PC-9 (cell line): ENCODE data around the gene SLC25A24. TPM values are rescaled to one million over a fixed set of nuclear protein-coding genes. Genes with fewer than 3 reads are reported as not detected.
A peak's percentile ranks its signal among the peaks of the same experiment; 100 is the strongest.
"Not testable (repeated sequence)": the region's sequence is repeated elsewhere in the genome, so short reads cannot be mapped to it uniquely, and the experiment has no call there.

Source experiments
- Bru-seq: library from RNA; stranded (reverse); fragments of 400-500 nt; gene quantifications from one replicate; lab custom pipeline; 2021; lab: Mats Ljungman, UMichigan
- BruChase-seq, 2 experiments: library from RNA; stranded (reverse); fragments of 400-500 nt; gene quantifications; one replicate each; lab custom pipeline; 2021; lab: Mats Ljungman, UMichigan
- BruUV-seq: library from RNA; stranded (reverse); fragments of 400-500 nt; replicated peaks from 2 replicates; lab custom pipeline; 2021; lab: Mats Ljungman, UMichigan
- CTCF ChIA-PET: fragments of 300-600 bp; sonication (Branson Sonifier 250); formaldehyde crosslinking; loops from one replicate; lab custom pipeline; 2022; ENCODE audit warnings: antibody characterized with exemption; lab: Charles Lee
- POLR2A ChIA-PET: fragments of 300-600 bp; sonication (Branson Sonifier 250); formaldehyde crosslinking; loops from one replicate; lab custom pipeline; 2022; ENCODE audit warnings: antibody characterized with exemption; ENCODE audit not compliant: unreplicated experiment; lab: Charles Lee
- DNase-seq, 2 experiments: peaks; one replicate each; pipeline versions ENCODE4 v3.0.0 to v3.0.0-alpha.2; 2015 to 2022; ENCODE audit warnings: mixed read lengths in 1 of 2
- H2AFZ ChIP-seq: fragments of 200-600 bp; sonication (generic); 2 replicates; pipeline ENCODE4 v1.8.1; 2017; ENCODE audit warnings: antibody characterized with exemption
- H3F3A ChIP-seq: fragments of 200-600 bp; sonication (generic); 2 replicates; pipeline ENCODE4 v1.8.1; 2017; ENCODE audit warnings: antibody characterized with exemption, mild to moderate bottlenecking, low read depth; ENCODE audit not compliant: insufficient read depth
- H3K27ac ChIP-seq: fragments of 200-600 bp; sonication (generic); 2 replicates; pipeline ENCODE4 v1.6.1; 2016; ENCODE audit warnings: mixed run types
- H3K27me3 ChIP-seq: fragments of 200-600 bp; sonication (generic); 2 replicates; pipeline ENCODE4 v1.6.1; 2016; ENCODE audit warnings: low read depth, mixed run types; ENCODE audit not compliant: insufficient read depth
- H3K36me3 ChIP-seq: fragments of 200-600 bp; sonication (generic); 2 replicates; pipeline ENCODE4 v1.6.1; 2016; ENCODE audit warnings: low read depth, mixed run types
- H3K4me1 ChIP-seq: fragments of 200-600 bp; sonication (generic); replicated peaks from 2 replicates; pipeline ENCODE4 v1.6.1; 2016; ENCODE audit warnings: mixed run types; ENCODE audit not compliant: insufficient read depth
- H3K4me2 ChIP-seq: fragments of 200-600 bp; sonication (generic); 2 replicates; pipeline ENCODE4 v1.6.1; 2017; ENCODE audit warnings: mixed run types
- H3K4me3 ChIP-seq: fragments of 200-600 bp; sonication (generic); 2 replicates; pipeline ENCODE4 v1.6.1; 2016; ENCODE audit warnings: mixed run types
- H3K79me2 ChIP-seq: fragments of 200-600 bp; sonication (generic); 2 replicates; pipeline ENCODE4 v1.6.1; 2017; ENCODE audit warnings: low read depth, mixed run types
- H3K9me2 ChIP-seq: fragments of 200-600 bp; sonication (generic); 2 replicates; pipeline ENCODE4 v1.8.1; 2017; ENCODE audit warnings: mild to moderate bottlenecking; ENCODE audit not compliant: insufficient read depth
- H3K9me3 ChIP-seq: fragments of 200-600 bp; sonication (generic); 2 replicates; pipeline ENCODE4 v1.8.1; 2016; ENCODE audit warnings: low read depth; ENCODE audit not compliant: insufficient read depth
- H4K20me1 ChIP-seq: fragments of 200-600 bp; sonication (generic); 2 replicates; pipeline ENCODE4 v1.8.1; 2017; ENCODE audit not compliant: insufficient read depth
- CTCF ChIP-seq: fragments of 200-600 bp; sonication (generic); conservative IDR thresholded peaks from 2 replicates; pipeline ENCODE4 v1.6.1; 2017; ENCODE audit warnings: mixed run types, antibody characterized with exemption, mild to moderate bottlenecking, moderate library complexity
- EZH2 ChIP-seq: fragments of 200-600 bp; sonication (generic); IDR thresholded peaks from 2 replicates; pipeline ENCODE4 v1.8.0; 2017; ENCODE audit warnings: antibody characterized with exemption, low read depth
- intact Hi-C: fragments of 100-400 bp; cut with micrococcal nuclease; formaldehyde crosslinking; loops from one replicate; pipeline ENCODE4 v1.10.0; 2022; ENCODE audit not compliant: unreplicated experiment
- long read RNA-seq: library from polyadenylated mRNA; stranded (forward); transcript quantifications from one replicate; pipeline ENCODE4 v2.0.0, GENCODE V29; 2022
- total RNA-seq: library from RNA; stranded (reverse); gene quantifications from 2 replicates; pipeline ENCODE4 v1.2.3, GENCODE V29; 2021

SLC25A24 gene
- 47.3 and 60.5 TPM in 2 replicates for total RNA-seq
- Bru-seq, nascent RNA, result percentile 96 among the genes with signal in this experiment
- percentile 91 among the genes with signal in this experiment for BruChase-seq, experiment 1, labeled RNA remaining after a 2-hour chase
- BruChase-seq, experiment 2, labeled RNA remaining after a 6-hour chase, result percentile 92 among the genes with signal in this experiment
- long read RNA-seq, full-length matches to known transcripts, result 81 of 96 reads
- long read RNA-seq, partial matches to known transcripts, result 9 of 96 reads
- long read RNA-seq, other reads (novel, unspliced or antisense), result 6 of 96 reads

DNA sequence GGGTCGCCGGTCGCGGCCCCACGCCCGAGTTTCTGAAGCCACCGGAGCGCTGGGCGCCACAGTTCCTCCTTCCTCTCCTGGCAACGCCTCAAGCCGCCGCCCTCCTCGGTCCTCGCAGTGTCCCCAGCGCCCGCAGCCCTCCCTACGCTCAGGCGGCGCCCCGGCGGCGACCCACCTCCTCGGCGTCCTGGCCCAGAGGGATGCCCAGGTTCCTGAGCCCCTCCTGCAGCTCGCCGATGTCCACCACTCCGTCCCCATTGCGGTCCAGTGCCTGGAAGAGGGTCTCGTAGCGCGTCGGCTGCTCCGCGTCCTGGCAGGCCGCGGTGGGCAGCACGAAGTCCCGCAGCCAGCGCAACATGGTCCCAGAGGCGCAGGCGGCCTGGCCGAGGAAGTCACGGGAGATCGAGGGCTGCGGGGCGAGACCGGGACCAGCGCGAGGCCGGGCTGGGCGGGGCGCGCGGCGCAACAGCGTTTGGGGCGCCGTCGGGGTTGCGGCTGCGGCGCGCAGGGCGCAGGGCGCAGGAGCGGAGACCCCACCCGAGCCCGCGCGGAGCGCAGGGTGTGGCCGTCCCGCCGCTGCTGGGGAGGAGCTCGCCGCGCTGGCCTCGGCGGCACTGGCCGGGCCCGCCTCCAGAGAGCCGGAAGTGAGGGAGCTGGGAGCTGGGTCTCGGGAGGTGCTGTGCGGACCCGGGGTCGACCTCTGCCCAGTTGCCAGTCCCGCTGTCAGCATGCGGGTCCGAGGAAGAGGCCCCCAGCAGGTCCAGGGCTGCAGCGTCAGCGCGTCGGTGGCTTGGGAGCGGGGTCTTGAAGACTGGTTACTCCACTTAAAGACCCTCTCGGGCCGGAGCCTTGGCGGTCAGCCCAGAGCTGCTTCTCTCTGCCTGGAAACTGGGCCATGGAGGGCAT is at the start of gene SLC25A24:
Gene SLC25A24, minus strand, starts transcription at position 563 of the 906 bp plus-strand sequence. Its CDS starts 205 bp downstream, at position 358.
- BruUV-seq, result no TSS peak
- ChIA-PET CTCF (interaction anchor here (0.5 to 0.9 kb wide), 4 partner anchors 361 to 900 kb away, joined by 3 to 5 read pairs (median 4); partner anchors contain the start of gene EEIG2), POLR2A (interaction anchor here (0.5 to 1.0 kb wide), 10 partner anchors 11 to 1025 kb away, joined by 3 to 8 read pairs (median 5); no protein-coding TSS in a partner anchor)
- Histone ChIP-seq H3K4me1 (peaks cover 24% of the 10 kb centered on the region), H2AFZ (peak within 1 kb of the TSS; percentile 95), H3K4me3 (peak within 1 kb of the TSS; percentile 91), H3K27ac (peak within 1 kb of the TSS; percentile 80), H3K9me3 (0 out of 2 replicates have a peak, but pooled peaks cover 6% of the 10 kb centered on the region), H3K4me2 (peak within 1 kb of the TSS; percentile 89), H3K9me2 (no peaks in the 10 kb centered on the region; the same call in 1 of the 2 replicates), H4K20me1 (peaks cover 10% of the 10 kb centered on the region; the same call in 1 of the 2 replicates), H3K79me2 (peaks cover 49% of the 10 kb centered on the region), H3K27me3 (no peaks in the 10 kb centered on the region), H3K36me3 (peaks cover 38% of the 10 kb centered on the region), H3F3A (peaks cover 25% of the 10 kb centered on the region)
- TF ChIP-seq CTCF, result no peak
- no peak for TF ChIP-seq EZH2
- intact Hi-C loops, result loop anchor here (5.0 kb wide), 1 partner anchor 302 kb away; no protein-coding TSS in a partner anchor
- DNase-seq, result peak; percentile 67 to 90

DNA sequence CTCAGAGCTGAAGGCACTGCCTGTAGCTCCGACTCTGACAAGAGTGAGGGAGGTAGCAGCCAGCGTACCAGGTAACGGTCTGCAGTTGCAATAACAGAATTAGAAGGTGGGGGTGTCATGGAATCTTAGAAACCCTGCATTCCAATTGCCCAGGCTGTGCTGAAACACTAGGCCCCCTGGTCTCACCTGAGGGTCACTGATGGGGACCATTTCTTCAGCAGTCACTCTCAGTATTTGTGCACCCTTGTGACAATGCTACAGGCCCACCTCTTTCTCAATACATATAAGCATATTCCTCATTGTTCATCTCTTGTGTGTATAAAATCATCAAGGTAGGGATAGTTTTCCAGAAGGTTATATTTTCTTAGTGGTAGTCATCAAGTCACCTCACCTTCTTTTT is 43.8 kb upstream of the SLC25A24 start, which contains the start of gene NBPF4:
Gene NBPF4, minus strand, starts transcription at position 101 of the 400 bp plus-strand sequence. CDS start 315 bp downstream, outside the sequence.
- H3K27me3 ChIP-seq, H3K4me3 ChIP-seq, H3F3A ChIP-seq, H3K36me3 ChIP-seq, intact Hi-C loops, H3K9me2 ChIP-seq, DNase-seq, POLR2A ChIA-PET, H2AFZ ChIP-seq, CTCF ChIA-PET, H3K4me2 ChIP-seq, H3K9me3 ChIP-seq, H3K4me1 ChIP-seq, H3K79me2 ChIP-seq, BruUV-seq, H4K20me1 ChIP-seq, H3K27ac ChIP-seq: not testable (repeated sequence)

GRCh38 chr1:108239426-108239825 is 39.3 kb upstream of the SLC25A24 start:
- H3K36me3 ChIP-seq, H3K27ac ChIP-seq, DNase-seq, H3K9me2 ChIP-seq, H3K4me1 ChIP-seq, H3K4me2 ChIP-seq, H3K27me3 ChIP-seq, CTCF ChIA-PET, H2AFZ ChIP-seq, H3K4me3 ChIP-seq, H3K79me2 ChIP-seq, H4K20me1 ChIP-seq, H3K9me3 ChIP-seq, BruUV-seq, POLR2A ChIA-PET, H3F3A ChIP-seq, intact Hi-C loops: not testable (repeated sequence)

GRCh38 chr1:108235308-108235707 is 35.2 kb upstream of the SLC25A24 start:
- intact Hi-C loops, H3K9me2 ChIP-seq, H3K9me3 ChIP-seq, H2AFZ ChIP-seq, H3K36me3 ChIP-seq, H3K27ac ChIP-seq, H3K27me3 ChIP-seq, H3F3A ChIP-seq, POLR2A ChIA-PET, H3K4me3 ChIP-seq, H4K20me1 ChIP-seq, CTCF ChIA-PET, H3K4me1 ChIP-seq, DNase-seq, BruUV-seq, H3K79me2 ChIP-seq, H3K4me2 ChIP-seq: not testable (repeated sequence)

DNA sequence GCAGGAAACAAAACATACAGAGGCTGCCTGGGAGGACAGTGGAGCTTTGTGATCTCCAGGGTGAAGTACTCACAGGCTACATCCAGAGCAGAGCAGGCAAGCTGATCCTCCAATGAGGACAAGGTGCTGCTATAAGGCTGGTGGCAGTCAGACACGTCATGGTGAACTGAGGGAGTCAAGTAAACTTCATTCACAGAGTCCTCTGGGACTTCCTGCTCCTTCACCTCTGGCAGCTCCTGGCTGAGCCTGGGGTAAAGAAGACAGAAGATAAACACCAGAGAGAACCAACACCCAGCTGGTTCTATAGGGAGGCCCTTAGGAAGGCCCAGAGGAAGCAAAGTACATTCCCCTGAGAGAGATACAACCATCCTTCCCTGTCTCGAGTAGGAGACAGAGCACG is 32.0 kb upstream of the SLC25A24 start:
- BruUV-seq, POLR2A ChIA-PET, H2AFZ ChIP-seq, CTCF ChIA-PET, H3K9me3 ChIP-seq, H3K4me2 ChIP-seq, H3K79me2 ChIP-seq, H3K27ac ChIP-seq, intact Hi-C loops, DNase-seq, H3K27me3 ChIP-seq, H3K4me1 ChIP-seq, H3K36me3 ChIP-seq, H4K20me1 ChIP-seq, H3K9me2 ChIP-seq, H3K4me3 ChIP-seq, H3F3A ChIP-seq: not testable (repeated sequence)

DNA sequence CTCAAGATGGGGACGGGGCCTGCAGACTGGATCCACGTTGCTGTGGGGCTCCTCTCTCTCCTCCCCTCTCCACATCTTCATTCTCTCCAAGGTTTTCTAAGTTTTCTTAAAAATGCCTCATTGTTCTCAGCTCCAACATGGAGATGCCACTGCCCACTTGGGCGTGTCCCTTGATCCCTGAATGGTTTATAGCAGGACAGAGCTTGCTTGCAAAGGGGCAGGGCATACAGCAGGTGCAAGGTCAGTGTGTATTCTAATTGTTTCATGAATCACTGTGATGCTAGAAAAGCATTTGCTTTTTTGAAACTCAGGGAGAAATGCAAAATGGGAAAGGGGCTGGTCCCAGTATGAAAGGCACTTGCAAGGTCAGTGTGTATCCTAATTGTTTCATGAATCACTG is 29.8 kb upstream of the SLC25A24 start:
- H3K36me3 ChIP-seq, H3F3A ChIP-seq, H3K4me2 ChIP-seq, H4K20me1 ChIP-seq, H3K79me2 ChIP-seq, POLR2A ChIA-PET, DNase-seq, H3K4me3 ChIP-seq, H3K4me1 ChIP-seq, H3K9me2 ChIP-seq, CTCF ChIA-PET, intact Hi-C loops, H3K27ac ChIP-seq, H3K9me3 ChIP-seq, H3K27me3 ChIP-seq, H2AFZ ChIP-seq, BruUV-seq: not testable (repeated sequence)
